ENCODE data around the gene FBRSL1.

FBRSL1 gene

GRCh38 chr12:132485619-132486018 lies 4.3 kb upstream of the FBRSL1 start:
- no peak for DNase-seq

DNA sequence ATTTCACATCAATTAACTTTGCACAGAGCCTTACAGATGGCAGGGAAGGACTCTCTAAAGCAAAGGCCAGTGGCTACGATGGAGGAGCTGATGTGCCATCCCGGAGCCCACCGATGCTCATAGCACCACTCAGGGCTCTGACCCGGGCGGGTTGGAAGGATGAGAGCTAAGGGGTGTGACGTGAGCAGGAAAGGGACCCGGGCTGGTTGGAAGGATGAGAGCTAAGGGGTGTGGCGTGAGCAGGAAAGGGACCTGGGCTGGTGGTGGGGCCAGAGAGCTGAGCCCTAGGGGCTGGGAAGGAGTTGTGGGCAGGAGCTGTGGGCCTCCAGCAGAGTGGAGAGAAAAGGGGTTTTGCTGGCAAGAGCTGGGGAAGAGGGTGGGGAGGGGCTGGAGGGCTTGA lies 3.8 kb upstream of the FBRSL1 start:
- no peak for DNase-seq

DNA sequence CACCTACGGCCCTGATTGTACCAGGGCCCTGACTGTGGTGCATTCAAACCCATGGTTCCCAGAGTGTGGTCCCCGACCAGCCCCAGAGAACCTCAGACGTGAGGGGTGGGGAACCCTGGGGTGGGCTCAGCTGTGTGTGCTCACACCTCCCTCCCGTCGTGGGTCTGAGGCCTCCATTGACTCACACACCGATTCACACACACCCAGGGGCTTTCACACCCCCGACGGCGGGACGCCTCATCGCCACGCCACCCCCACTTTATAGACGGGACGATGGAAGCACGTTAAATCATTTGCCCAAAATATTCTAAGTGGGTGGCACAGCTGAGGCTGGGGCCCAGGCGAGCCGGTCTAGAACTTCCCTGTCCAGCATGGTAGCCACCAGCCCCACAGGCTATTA lies 3.4 kb upstream of the FBRSL1 start:
- DNase-seq = no peak

DNA sequence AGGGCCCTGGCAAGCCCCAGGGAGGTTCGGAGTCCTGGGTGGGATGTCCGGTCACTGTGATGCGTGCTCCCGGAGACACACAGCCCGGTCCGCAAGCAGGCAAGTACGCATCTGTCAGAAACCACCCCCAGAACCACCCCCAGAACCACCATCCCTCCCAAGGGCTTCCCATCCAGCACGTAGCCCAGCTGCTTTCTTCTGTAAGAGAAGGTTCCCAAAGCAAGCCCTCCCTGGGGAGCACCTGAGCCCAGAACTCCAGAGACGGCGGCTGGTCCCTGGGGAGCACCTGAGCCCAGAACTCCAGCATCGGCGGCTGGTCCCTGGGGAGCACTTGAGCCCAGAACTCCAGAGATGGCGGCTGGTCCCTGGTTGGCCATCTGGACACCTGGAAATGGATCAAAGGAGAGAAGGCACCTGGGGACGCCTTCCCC lies 2.6 kb upstream of the FBRSL1 start:
- DNase-seq = no peak

- peak; percentile 33 for DNase-seq
Measured at GRCh38 chr12:132488127-132489077, 1.5 kb upstream of the FBRSL1 start.

GRCh38 chr12:132489078-132489601 lies 811 bp upstream of the FBRSL1 start:
- peak; percentile 49 for DNase-seq

DNA sequence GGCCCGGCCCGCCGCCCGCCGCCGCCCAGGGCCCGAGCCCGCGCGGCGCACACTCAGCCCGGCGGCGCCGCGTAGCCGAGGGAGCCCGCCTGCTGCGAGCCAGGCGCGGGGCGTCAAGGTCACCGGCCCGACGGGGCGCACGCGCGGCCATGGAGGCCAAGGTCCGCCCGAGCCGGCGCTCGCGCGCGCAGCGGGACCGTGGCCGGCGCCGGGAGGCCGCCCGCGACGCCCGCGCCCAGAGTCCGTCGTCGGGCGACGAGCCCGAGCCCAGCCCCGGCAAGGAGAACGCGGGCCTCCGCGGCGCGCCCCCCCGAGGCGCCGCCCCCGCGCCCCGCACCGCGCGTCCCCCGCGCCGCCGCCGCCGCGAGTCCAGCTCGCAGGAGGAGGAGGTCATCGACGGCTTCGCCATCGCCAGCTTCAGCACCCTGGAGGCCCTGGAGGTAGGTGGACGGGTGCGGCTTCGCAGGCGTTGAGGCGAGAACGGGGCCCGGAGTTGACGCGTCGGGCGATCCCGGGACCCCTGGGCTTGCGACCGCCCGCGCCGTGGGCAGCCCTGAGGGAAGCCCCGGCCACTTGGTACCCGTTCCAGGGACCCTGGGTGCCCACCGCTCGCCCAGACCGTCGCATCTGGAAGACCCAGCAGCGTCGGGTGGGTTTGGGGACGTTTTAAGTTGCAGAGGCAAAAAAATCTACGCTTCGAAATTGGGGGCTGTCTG lies 629 bp downstream of the FBRSL1 start:
- no peak for DNase-seq

- DNase-seq = no peak
Measured at GRCh38 chr12:132491138-132491663, 1.2 kb downstream of the FBRSL1 start.

GRCh38 chr12:132491761-132492378 lies 1.9 kb downstream of the FBRSL1 start:
- no peak for DNase-seq

DNA sequence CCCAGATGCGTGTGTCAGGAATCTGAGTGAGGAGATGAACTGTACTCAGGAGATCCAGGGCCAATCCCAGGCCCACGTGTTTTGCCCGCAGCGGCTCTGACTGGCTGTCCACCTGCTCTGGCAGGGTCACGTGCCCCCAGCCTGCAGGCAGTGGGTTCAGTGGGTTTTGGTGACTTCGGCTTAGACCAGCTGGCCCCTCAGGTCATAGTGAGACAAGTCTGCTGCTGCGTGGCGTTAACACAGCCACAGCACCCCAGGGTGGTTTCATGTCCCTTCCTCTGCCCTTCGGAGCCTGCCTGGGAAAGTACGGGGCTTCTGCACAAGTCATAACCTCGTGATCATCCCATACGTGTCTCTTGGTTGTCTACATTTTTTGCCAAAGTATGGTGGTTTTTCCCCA lies 2.6 kb downstream of the FBRSL1 start:
- peak; percentile 34 for DNase-seq

DNA sequence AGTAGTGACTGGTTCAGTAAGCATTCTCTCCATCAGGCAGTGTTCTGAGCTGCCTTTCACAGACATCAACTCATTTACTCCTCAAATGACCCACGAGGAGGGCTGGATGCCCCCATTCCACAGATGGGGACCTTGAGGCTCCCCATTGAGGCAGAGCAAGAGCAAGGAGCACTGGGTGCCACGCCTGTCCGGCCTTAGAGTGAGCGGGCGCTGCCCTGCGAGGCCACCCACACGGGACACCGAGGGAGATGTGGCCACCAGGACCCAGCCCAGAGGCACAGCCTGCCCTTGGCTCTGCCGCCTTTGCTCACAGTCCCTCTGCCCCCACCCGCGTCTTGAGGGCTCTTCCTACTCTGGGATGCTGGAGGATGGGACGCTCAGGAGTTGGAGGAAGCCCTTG lies 3.0 kb downstream of the FBRSL1 start:
- no peak for DNase-seq

DNA sequence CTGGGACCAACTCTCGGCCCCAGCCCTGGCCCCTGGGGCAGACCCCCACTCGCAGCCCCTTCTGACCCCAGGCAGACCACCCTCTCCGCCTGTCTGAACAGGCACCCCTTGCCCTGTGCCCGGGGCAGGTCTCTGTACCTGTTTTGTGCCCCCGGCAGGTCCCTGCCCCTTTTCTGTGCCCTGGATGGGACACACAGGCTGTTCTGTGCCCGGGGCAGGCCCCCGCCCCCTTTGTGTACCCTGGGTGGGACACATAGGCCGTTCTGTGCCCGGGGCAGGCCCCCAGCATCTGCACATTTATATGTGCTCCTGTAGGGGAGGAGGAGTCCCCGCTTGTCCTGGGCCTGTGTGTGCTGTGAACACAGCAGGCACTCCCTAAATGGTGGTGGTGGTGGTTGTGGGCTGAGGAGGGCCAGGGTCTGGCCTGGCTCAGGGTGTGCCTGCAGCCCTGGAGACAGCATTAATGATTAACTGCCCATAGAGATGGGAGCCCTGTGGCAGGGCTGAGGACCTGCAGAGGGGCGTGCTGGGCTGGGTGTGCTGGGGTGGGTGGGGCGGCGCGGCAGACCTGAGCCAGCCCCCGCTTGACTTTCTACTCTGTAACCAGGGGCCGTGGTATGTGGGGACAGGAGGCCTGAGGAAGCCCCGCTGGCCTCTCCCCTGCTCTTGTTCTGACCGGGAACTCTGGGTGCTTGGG lies 3.7 kb downstream of the FBRSL1 start:
- no peak for DNase-seq

DNA sequence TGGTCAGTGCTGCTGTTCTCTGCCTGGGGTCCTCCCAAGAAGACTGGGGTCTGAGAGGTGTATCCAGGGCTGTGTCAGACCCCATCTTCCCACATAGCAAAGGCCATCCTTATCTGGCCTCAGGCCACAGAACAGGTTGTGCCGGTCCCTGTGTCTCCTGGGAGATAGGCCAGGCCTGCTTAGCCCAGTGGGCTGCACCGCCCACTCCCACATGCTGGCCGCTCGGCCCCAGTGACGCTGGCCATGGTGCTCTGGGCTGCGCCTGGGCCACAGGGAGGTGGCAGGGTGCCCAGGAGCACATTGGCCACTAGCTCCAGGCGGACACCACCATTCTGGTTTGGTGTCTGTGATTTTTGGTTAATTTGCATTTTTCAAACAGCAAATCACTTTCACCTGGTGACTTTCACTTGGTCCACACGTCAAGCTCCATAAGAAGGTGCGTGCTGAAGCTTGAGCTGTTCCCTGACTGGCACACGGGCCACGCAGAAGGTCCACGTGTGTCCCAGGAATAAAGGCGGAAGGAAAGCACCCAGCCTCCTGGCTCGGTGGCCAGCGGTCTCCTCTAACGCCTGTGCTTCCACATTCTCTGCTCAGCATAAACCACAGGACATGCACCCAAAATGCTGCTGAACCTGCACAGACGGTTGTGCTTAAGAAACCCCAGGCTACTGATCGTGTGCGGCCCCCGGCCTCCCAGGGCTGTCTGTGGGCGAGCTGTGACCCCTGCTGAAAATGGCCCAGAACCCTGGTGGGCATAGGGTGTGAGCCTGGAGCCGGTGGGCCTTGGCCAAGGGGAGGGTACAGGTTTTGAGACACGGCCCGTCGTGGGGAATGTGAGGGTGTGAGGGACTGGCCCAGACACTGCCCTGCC lies 4.6 kb downstream of the FBRSL1 start:
- no peak for DNase-seq

DNA sequence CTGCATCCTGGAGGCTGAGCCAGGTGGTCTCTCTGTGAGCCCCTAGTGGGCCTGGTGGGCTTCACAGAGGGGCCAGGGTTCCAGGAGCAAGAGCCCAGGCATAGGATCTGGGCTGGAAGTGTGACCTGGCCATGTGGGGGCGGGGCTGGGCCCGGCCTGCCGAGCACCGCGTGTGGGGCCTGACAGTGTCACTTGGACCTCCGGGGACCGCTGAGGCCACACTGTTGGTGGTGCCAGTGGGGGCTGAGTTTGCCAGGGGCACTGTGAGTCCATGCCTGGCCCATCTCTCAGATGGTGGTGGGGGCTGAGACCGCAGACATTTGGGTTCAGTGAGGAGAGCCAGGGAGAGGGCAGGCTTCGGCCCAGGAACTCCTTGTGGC lies 5.2 kb downstream of the FBRSL1 start:
- no peak for DNase-seq

- DNase-seq = no peak
Measured at GRCh38 chr12:132495629-132496357, 5.8 kb downstream of the FBRSL1 start.

GRCh38 chr12:132496358-132496669 lies 6.4 kb downstream of the FBRSL1 start:
- DNase-seq = no peak

GRCh38 chr12:132496710-132497109 lies 6.8 kb downstream of the FBRSL1 start:
- DNase-seq = no peak

GRCh38 chr12:132497514-132498405 lies 7.8 kb downstream of the FBRSL1 start:
- no peak for DNase-seq

DNA sequence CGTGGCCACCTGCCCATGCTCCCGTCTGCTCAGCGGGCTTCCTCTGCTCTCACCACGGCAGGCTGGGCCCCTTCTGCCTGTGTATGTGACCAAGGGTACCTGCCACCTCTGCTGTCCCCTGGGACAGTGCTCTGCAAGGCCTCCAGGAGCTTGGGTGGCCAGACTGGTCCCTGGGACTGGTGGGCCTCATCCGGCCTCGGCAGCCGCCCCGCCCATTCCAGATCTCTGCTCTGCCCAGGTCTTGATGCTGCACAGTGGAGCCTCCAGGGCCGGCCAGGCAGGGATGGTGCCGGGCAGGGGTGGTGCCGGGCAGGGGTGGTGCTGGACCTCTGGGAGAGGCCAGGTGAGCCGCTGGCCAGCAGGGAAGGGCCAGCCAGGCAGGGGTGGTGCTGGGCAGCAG lies 9.0 kb downstream of the FBRSL1 start:
- DNase-seq = no peak
